ENCODE measurements around the gene MORC3. TPM values are rescaled to one million over a fixed set of nuclear protein-coding genes. Genes with fewer than 3 reads are reported as not detected.

Gene MORC3
- total and polyA plus RNA-seq, 3 donors from 2014 or later: 21.4 to 48.0 (median 45.6) TPM

DNA sequence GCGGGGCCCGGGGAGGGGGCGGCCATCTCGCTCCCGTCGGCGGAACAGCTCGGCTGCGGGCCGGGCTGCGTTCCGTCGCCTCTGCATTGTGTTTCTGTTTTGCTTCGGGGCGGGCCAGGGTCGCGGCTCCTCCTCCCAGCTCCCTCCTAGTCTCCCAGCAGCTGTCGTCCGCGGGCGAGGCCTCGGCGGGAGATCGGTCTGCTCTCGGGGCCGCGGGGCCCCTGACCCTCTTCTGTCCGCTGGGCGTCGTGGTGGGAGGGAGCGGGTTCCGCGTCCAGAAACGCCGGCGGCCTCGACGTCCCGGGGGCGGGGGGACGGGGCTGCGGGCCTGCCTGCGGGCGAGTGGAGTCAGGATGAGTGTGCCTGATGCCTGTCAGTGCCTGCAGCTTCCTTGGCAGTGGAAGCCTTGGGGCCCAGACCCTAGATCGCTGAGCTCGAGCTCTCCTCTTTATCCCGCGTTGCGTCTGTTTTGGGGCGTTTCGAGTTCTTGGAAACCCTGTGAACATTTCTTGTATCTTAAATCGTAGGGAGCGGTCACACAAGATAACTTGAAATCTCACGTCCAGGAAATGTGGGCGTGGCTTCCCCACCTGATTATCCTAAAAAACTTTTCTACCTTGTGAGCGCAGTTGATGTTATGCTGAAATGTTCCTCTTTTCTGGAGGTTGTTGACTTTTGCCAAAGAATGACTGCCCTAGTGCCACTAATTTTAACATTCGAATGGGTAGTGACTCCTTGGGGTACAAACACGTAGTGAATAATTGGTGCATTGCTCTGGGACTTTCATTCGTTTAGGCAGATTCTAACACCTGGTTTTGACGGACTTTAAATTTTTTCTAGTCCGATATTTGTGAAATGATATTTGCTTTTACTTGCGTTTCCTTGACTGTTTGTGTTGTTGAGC lies 676 bp downstream of the MORC3 start:
- intact Hi-C loops (cut with DNase I; ENCODE audit: low total_unique reads): loop anchor here (10.0 kb wide), 1 partner anchor 166 kb away; the partner anchor contains the start of gene DOP1B
- peak; percentile 72 for DNase-seq
- TF ChIP-seq, protein P1, sequence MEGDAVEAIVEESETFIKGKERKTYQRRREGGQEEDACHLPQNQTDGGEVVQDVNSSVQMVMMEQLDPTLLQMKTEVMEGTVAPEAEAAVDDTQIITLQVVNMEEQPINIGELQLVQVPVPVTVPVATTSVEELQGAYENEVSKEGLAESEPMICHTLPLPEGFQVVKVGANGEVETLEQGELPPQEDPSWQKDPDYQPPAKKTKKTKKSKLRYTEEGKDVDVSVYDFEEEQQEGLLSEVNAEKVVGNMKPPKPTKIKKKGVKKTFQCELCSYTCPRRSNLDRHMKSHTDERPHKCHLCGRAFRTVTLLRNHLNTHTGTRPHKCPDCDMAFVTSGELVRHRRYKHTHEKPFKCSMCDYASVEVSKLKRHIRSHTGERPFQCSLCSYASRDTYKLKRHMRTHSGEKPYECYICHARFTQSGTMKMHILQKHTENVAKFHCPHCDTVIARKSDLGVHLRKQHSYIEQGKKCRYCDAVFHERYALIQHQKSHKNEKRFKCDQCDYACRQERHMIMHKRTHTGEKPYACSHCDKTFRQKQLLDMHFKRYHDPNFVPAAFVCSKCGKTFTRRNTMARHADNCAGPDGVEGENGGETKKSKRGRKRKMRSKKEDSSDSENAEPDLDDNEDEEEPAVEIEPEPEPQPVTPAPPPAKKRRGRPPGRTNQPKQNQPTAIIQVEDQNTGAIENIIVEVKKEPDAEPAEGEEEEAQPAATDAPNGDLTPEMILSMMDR (IDR thresholded peaks at IDR 0.05): peak in 1 of 3 experiments; percentile 11
- TF ChIP-seq POLR2A (IDR thresholded peaks at IDR 0.05): no peak
- Histone ChIP-seq H3K27ac (peak overlapping the region; percentile 96 to 98), H3K4me1 (peaks cover 16% of the 10 kb centered on the region), H3K9me3 (no peaks in the 10 kb centered on the region), H3K27me3 (no peaks in the 10 kb centered on the region), H3K4me3 (peak overlapping the region; percentile 92 to 98), H3K36me3 (ENCODE audit: low read depth, missing control alignments) (no peaks in the 10 kb centered on the region)
- 1 to 3% methylated on average over 18 to 54 of the region's 62 CpGs for WGBS, 2 donors

DNA sequence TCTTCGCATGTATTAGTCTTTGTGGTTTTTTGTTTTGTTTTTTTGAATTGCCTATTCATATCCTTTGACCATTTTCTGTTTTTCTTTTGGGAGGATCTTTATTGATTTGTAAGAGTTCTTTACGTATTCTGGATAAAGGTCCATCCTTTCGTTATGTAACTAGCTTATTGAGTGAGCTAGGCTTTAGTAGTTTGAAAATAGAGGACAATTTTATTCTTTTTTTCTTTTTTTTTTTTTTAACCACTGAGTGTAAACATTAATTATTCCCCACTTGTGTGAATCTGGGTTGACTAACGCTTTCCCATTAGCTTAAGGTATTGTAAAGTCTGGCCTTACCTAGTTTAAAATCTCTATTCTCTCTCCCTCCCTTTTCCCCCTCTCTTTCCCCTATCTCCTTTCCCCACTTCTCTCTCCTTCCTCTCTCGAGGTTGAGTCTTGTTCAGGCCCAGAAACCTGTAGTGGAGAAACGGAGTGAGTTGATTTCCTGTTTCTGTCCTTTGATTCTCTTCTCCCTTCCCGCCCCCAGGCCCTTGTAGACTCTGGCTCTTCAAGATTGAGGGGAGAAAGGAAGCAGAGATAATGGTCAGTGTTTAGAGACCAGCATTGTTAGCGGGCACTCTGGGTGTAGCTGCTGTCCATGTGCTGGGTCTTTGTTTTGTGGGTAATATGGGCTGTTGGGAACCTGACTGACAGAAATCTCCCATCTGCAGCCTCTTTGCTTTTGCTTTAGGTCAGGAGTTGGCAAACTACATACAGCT lies 1.5 kb downstream of the MORC3 start:
- WGBS, 2 donors: 9 to 11% methylated on average over 8 of the region's 8 CpGs
- DNase-seq: peak; percentile 26
- peaks cover 19% of the 10 kb centered on the region for H3K4me1 ChIP-seq
- no peaks in the 10 kb centered on the region for H3K9me3 ChIP-seq
- H3K27ac ChIP-seq: peak overlapping the region; percentile 96 to 98
- no peak for TF ChIP-seq POLR2A (IDR thresholded peaks at IDR 0.05)
- TF ChIP-seq, protein P1 (IDR thresholded peaks at IDR 0.05): no peak
- H3K36me3 ChIP-seq (ENCODE audit: low read depth, missing control alignments): no peaks in the 10 kb centered on the region
- peak overlapping the region; percentile 92 to 98 for H3K4me3 ChIP-seq
- H3K27me3 ChIP-seq: no peaks in the 10 kb centered on the region
- intact Hi-C loops (cut with DNase I; ENCODE audit: low total_unique reads): loop anchor here (10.0 kb wide), 1 partner anchor 167 kb away; the partner anchor contains the start of gene DOP1B

DNA sequence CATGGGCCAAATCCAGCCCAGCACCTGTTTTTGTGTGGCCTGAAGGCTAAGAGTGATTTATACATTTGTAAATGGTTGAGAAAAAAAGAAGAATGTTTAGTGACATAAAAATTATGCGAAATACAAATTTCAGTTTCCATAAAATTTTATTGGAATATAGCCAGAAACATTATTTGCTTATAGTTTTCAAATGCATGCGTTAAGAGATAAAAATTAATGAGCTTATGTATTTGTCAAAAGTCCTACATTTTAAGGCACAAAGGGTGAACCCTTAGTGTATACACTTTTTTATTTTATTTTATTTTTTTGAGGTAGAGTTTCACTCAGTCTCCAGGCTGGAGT lies 2.1 kb downstream of the MORC3 start:
- peaks cover 19% of the 10 kb centered on the region for H3K4me1 ChIP-seq
- no peaks in the 10 kb centered on the region for H3K36me3 ChIP-seq (ENCODE audit: low read depth, missing control alignments)
- no peak for DNase-seq
- no peaks in the 10 kb centered on the region for H3K27me3 ChIP-seq
- H3K4me3 ChIP-seq: no peak overlapping the region
- WGBS, 2 donors: 48 to 65% methylated on average over 2 of the region's 2 CpGs
- TF ChIP-seq POLR2A (IDR thresholded peaks at IDR 0.05): no peak
- TF ChIP-seq, protein P1 (IDR thresholded peaks at IDR 0.05): no peak
- no peaks in the 10 kb centered on the region for H3K9me3 ChIP-seq
- peak overlapping the region; percentile 96 to 98 for H3K27ac ChIP-seq
- intact Hi-C loops (cut with DNase I; ENCODE audit: low total_unique reads): loop anchor here (10.0 kb wide), 1 partner anchor 167 kb away; the partner anchor contains the start of gene DOP1B

DNA sequence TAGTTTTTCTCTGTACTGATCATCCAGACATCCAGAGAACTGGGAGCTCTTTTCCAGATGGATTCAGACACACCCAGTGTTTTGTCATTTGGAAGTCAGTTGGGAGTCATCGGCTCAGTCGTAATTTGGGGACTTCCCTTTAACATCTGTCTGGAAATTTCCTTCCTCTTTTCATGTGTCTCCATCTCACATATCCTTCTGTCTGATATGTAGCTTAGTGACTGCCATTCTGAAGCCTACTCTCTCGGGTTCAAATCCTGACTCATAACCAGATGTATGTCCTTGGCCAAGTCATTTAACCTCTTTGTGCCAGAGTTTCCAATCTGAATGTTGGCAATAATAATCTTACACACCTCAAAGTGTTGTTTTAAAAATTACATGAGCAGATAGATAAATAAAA lies 3.0 kb downstream of the MORC3 start:
- no peak overlapping the region for H3K4me3 ChIP-seq
- H3K9me3 ChIP-seq: no peaks in the 10 kb centered on the region
- no peaks in the 10 kb centered on the region for H3K27me3 ChIP-seq
- DNase-seq: no peak
- peaks cover 19% of the 10 kb centered on the region for H3K4me1 ChIP-seq
- WGBS, 2 donors: 27 to 47% methylated on average over 3 of the region's 3 CpGs
- peak overlapping the region in 1 of 2 donors; percentile 96 for H3K27ac ChIP-seq
- H3K36me3 ChIP-seq (ENCODE audit: low read depth, missing control alignments): no peaks in the 10 kb centered on the region
- intact Hi-C loops (cut with DNase I; ENCODE audit: low total_unique reads): loop anchor here (10.0 kb wide), 1 partner anchor 168 kb away; the partner anchor contains the start of gene DOP1B
- TF ChIP-seq POLR2A (IDR thresholded peaks at IDR 0.05): no peak
- TF ChIP-seq, protein P1 (IDR thresholded peaks at IDR 0.05): no peak

Data from testis (tissue), 3 donors.